Cardiac muscle cell (in vitro differentiated cells and primary cell): ENCODE data around the gene RNLS. TPM values are rescaled to one million over a fixed set of nuclear protein-coding genes. Genes with fewer than 3 reads are reported as not detected.

Experiments used
- DNase-seq, 2 donors: peaks; one replicate each; pipeline versions ENCODE4 v3.0.0 to v3.0.0-alpha.2; 2010 to 2017; ENCODE audit warnings: low read depth in 1 of 2, low spot score in 1 of 2
- H3K27ac ChIP-seq: fragments of 200-600 bp; sonication (generic); 2 replicates; pipeline ENCODE4 v1.5.1; 2016
- H3K27me3 ChIP-seq: fragments of 200-600 bp; sonication (generic); 2 replicates; pipeline ENCODE4 v1.6.0; 2016; ENCODE audit warnings: control low read depth
- H3K36me3 ChIP-seq: fragments of 200-600 bp; sonication (generic); 2 replicates; pipeline ENCODE4 v1.5.1; 2016; ENCODE audit warnings: control low read depth
- H3K4me1 ChIP-seq: fragments of 200-600 bp; sonication (generic); 2 replicates; pipeline ENCODE4 v1.8.1; 2017; ENCODE audit warnings: low read depth, mild to moderate bottlenecking, mixed run types
- H3K4me3 ChIP-seq: fragments of 200-600 bp; sonication (generic); 2 replicates; pipeline ENCODE4 v1.5.1; 2016; ENCODE audit warnings: mild to moderate bottlenecking
- H3K9me3 ChIP-seq: fragments of 200-600 bp; sonication (generic); 2 replicates; pipeline ENCODE4 v1.5.1; 2017; ENCODE audit warnings: low read depth, mild to moderate bottlenecking, control low read depth
- polyA plus RNA-seq: library from polyadenylated mRNA; unstranded; fragments of >200 nt; fragmentation: Nextera tagmentation; extraction: Ambion mirVana; gene quantifications from 2 replicates; pipeline ENCODE4 v1.2.1, GENCODE V29; 2016
- total RNA-seq: library from RNA; depleted of rRNA; stranded (reverse); fragments of >200 nt; gene quantifications from 2 replicates; pipeline ENCODE4 v1.2.3, GENCODE V29; 2016
- TF ChIP-seq, protein P1 (sequence below): IDR thresholded peaks from 2 replicates; pipeline ENCODE4 v1.5.1; 2012; ENCODE audit warnings: low read depth, mild to moderate bottlenecking, low read length

The RNLS gene
- total and polyA plus RNA-seq, 2 experiments from 2014 or later = 6.9 to 13.9 TPM

DNA sequence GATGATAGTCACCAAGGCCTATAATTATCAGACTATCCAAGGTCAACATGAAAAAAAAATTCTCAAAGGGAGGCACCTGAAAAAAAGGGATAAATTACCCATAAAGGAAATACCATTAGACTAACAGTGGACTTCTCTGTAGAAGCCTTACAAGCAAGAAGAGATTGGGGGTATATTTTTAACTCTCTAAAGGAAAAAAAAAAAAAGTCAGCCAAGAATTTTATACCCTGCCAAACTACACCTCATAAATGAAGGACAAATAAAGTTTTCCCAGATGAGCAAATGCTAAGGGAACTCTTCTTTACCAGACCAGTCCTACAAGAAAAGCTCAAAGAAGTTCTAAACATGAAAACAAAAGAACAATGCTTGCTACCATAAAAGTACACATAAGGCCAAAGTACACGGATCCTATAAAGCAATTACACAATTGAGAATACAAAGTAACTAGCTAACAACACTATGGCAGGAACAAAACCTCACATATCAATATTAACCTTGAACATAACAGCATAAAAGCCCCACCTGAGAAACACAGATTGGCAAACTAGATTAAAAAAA, 263.1 kb downstream of the RNLS start:
- no peaks in the 10 kb centered on the region for H3K4me1 ChIP-seq
- no peaks in the 10 kb centered on the region for H3K9me3 ChIP-seq
- H3K4me3 ChIP-seq = no peak overlapping the region
- H3K27ac ChIP-seq = no peak overlapping the region
- no peaks in the 10 kb centered on the region for H3K27me3 ChIP-seq
- H3K36me3 ChIP-seq = no peaks in the 10 kb centered on the region
- TF ChIP-seq, protein P1, sequence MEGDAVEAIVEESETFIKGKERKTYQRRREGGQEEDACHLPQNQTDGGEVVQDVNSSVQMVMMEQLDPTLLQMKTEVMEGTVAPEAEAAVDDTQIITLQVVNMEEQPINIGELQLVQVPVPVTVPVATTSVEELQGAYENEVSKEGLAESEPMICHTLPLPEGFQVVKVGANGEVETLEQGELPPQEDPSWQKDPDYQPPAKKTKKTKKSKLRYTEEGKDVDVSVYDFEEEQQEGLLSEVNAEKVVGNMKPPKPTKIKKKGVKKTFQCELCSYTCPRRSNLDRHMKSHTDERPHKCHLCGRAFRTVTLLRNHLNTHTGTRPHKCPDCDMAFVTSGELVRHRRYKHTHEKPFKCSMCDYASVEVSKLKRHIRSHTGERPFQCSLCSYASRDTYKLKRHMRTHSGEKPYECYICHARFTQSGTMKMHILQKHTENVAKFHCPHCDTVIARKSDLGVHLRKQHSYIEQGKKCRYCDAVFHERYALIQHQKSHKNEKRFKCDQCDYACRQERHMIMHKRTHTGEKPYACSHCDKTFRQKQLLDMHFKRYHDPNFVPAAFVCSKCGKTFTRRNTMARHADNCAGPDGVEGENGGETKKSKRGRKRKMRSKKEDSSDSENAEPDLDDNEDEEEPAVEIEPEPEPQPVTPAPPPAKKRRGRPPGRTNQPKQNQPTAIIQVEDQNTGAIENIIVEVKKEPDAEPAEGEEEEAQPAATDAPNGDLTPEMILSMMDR = no peak
- DNase-seq = no peak

DNA sequence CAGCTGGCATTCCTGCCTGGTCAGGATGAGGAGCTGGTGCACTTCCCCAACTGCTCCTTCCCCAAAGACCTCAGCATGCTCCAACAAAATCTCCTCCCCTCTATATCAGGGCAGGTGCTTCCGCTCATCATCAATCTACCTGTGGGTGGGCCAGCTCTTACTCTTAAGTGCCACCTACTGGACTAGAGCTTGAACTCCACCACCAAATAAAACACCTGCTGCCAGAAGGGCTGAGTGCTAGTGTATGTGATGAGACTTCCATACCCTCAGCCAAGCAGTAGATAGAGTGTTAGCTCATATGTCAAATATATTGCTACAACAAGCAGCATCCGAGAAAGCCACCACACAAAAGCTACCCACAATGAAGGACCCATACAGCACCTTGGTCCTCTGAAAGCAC, 264.3 kb downstream of the RNLS start:
- TF ChIP-seq, protein P1 = no peak
- H3K27ac ChIP-seq = no peak overlapping the region
- no peaks in the 10 kb centered on the region for H3K9me3 ChIP-seq
- no peaks in the 10 kb centered on the region for H3K4me1 ChIP-seq
- DNase-seq = no peak
- H3K36me3 ChIP-seq = no peaks in the 10 kb centered on the region
- no peaks in the 10 kb centered on the region for H3K27me3 ChIP-seq
- H3K4me3 ChIP-seq = no peak overlapping the region

DNA sequence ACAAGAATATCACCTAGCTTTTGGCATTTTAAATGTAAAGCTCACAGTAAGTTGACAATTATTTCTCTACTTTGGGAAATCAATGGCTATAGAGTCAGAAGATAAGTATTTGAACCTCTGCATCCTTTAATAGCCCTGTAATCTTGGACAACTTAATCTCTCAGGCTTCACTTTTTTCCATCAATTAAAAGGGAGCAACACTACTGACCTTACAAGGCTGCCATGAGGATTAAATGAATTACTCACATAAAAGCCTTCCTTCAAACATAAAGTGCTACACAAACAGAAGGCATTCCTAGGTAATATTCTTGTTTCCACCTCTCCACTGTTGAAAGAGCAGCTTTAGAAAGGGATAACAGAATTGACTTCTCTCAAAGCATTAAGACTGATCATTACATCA, 266.0 kb downstream of the RNLS start:
- no peak overlapping the region for H3K4me3 ChIP-seq
- H3K27me3 ChIP-seq = no peaks in the 10 kb centered on the region
- H3K9me3 ChIP-seq = no peaks in the 10 kb centered on the region
- no peak for DNase-seq
- H3K4me1 ChIP-seq = no peaks in the 10 kb centered on the region
- no peaks in the 10 kb centered on the region for H3K36me3 ChIP-seq
- TF ChIP-seq, protein P1 = no peak
- no peak overlapping the region for H3K27ac ChIP-seq

DNA sequence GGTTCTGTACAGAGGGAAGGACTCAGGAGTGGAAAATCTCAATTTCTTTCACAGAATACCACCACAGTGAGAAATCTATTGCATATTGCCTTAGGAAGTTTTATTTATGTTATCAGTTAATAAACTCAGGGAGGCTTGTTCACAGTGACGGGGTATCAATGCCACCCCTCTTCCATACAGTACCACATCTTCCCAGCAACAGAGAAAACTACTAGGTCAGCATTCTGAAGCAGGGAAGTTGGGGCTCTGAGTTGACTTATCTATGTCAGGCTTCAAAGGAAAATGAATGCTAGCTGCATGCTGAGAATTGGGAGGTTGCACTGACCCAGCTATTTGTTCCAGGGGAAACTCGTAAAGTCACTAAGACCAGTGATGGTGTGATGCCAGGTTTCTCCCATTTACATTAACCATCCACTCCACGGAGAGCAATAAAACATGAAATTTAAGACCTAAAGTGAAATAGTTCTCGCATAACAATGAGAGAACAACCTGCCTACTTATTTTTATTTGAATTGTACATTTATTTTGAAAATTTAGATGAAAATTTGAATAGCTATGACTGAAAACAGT, 266.7 kb downstream of the RNLS start:
- Histone ChIP-seq H3K4me3 (no peak overlapping the region), H3K36me3 (no peaks in the 10 kb centered on the region), H3K4me1 (no peaks in the 10 kb centered on the region), H3K27me3 (no peaks in the 10 kb centered on the region), H3K27ac (no peak overlapping the region), H3K9me3 (no peaks in the 10 kb centered on the region)
- DNase-seq = no peak
- TF ChIP-seq, protein P1 = no peak

DNA sequence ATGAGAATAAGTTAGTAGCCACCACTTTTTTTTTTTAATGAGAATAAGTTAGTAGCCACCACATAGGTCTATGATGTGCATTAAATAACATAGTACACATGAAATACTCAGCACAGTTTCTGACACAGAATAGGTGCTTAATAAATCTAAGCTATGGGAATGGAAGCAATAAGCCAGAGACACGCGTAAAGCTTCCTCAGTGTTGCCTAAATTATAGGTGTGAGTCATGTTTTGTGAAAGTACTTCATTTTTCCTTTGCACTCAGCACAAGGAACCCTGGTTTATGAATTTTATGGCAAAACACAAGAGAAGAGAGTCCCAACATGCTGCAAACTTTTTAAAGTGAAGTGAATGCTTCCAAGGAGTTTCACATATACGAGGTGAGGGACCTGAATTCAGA, 267.4 kb downstream of the RNLS start:
- no peak for DNase-seq
- TF ChIP-seq, protein P1 = no peak

DNA sequence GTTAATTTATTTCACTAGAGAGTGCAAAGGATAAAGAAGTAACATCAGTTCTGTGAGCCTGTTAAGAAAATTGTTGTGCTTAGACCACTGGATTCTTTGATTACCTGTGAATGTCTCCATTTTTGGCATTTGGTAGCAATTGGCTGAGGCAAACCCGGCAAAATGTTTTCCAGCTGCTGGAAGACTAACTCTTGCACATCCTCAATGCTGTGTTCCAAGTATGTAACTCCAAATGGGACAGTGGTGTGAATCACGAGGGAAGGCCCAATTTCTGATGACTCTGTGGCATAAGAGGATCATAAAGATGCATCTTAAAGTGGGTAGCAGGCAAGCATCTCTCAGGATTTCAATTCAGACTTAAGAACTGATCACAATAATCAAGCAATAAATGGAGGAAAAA, 268.8 kb downstream of the RNLS start:
- no peak for DNase-seq
- no peaks in the 10 kb centered on the region for H3K9me3 ChIP-seq
- H3K4me3 ChIP-seq = no peak overlapping the region
- TF ChIP-seq, protein P1 = no peak
- no peaks in the 10 kb centered on the region for H3K36me3 ChIP-seq
- no peaks in the 10 kb centered on the region for H3K4me1 ChIP-seq
- H3K27ac ChIP-seq = no peak overlapping the region
- no peaks in the 10 kb centered on the region for H3K27me3 ChIP-seq

More for the DNA sequence above, 267.4 kb downstream of the RNLS start:
- no peaks in the 10 kb centered on the region for H3K9me3 ChIP-seq
- H3K4me1 ChIP-seq = no peaks in the 10 kb centered on the region
- H3K27me3 ChIP-seq = no peaks in the 10 kb centered on the region
- H3K27ac ChIP-seq = no peak overlapping the region
- H3K4me3 ChIP-seq = no peak overlapping the region
- H3K36me3 ChIP-seq = no peaks in the 10 kb centered on the region
